Fibroblast of skin of right biceps (primary cell): ENCODE measurements around the gene CYTL1.
A peak's percentile ranks its signal among the peaks of the same experiment; 100 is the strongest.
"Not testable (repeated sequence)": the region's sequence is repeated elsewhere in the genome, so short reads cannot be mapped to it uniquely, and the experiment has no call there.

ENCODE experiments used
- DNase-seq: peaks from one replicate; pipeline ENCODE4 v3.0.0-alpha.2; 2013

Gene CYTL1

GRCh38 chr4:5019274-5019673, at the start of gene CYTL1:
Gene CYTL1, minus strand, starts transcription at chr4:5019458. Its CDS starts 13 bp downstream, at chr4:5019445.
- no peak for DNase-seq

- no peak for DNase-seq
Observed at GRCh38 chr4:5067908-5068307, 48.6 kb upstream of the CYTL1 start.

GRCh38 chr4:5066968-5067367, 47.7 kb upstream of the CYTL1 start:
- not testable (repeated sequence) for DNase-seq

- no peak for DNase-seq
Observed at GRCh38 chr4:5066101-5066500, 46.8 kb upstream of the CYTL1 start.

- no peak for DNase-seq
Observed at GRCh38 chr4:5055411-5055810, 36.2 kb upstream of the CYTL1 start.

GRCh38 chr4:5054532-5054931, 35.3 kb upstream of the CYTL1 start:
- DNase-seq, result no peak

GRCh38 chr4:5052726-5053425, 33.6 kb upstream of the CYTL1 start:
- DNase-seq, result no peak

GRCh38 chr4:5052204-5052702, 33.0 kb upstream of the CYTL1 start:
- peak; percentile 11 for DNase-seq

GRCh38 chr4:5051278-5052203, 32.3 kb upstream of the CYTL1 start, which contains the start of gene STK32B:
Gene STK32B, plus strand, starts transcription at chr4:5051480.
- DNase-seq, result peak; percentile 79

GRCh38 chr4:5050520-5051277, 31.4 kb upstream of the CYTL1 start:
- DNase-seq, result peak; percentile 79

GRCh38 chr4:5048721-5049120, 29.5 kb upstream of the CYTL1 start:
- DNase-seq, result no peak

GRCh38 chr4:5045097-5045496, 25.8 kb upstream of the CYTL1 start:
- DNase-seq, result no peak

GRCh38 chr4:5044341-5044740, 25.1 kb upstream of the CYTL1 start:
- DNase-seq, result no peak

- DNase-seq, result no peak
Observed at GRCh38 chr4:5043579-5043978, 24.3 kb upstream of the CYTL1 start.

- no peak for DNase-seq
Observed at GRCh38 chr4:5041699-5042098, 22.4 kb upstream of the CYTL1 start.

GRCh38 chr4:5040856-5041620, 21.8 kb upstream of the CYTL1 start:
- DNase-seq, result no peak

GRCh38 chr4:5039800-5040199, 20.5 kb upstream of the CYTL1 start:
- DNase-seq, result no peak

- DNase-seq, result peak; percentile 95
Observed at GRCh38 chr4:5037553-5038551, 18.6 kb upstream of the CYTL1 start.

- DNase-seq, result peak; percentile 83
Observed at GRCh38 chr4:5036239-5036638, 17.0 kb upstream of the CYTL1 start.

GRCh38 chr4:5034206-5034605, 14.9 kb upstream of the CYTL1 start:
- no peak for DNase-seq

GRCh38 chr4:5033281-5033841, 14.1 kb upstream of the CYTL1 start:
- DNase-seq, result no peak
